Measurements from ENCODE around the gene RNF224. TPM values are rescaled to one million over a fixed set of nuclear protein-coding genes. Genes with fewer than 3 reads are reported as not detected.
A peak's percentile ranks its signal among the peaks of the same experiment; 100 is the strongest.

RNF224 gene
- total and polyA plus RNA-seq, 2 of the 13 experiments (the other 11 are each of a cell fraction or from before 2014, with no cell fraction given), result 0.09 TPM; not detected in 1

DNA sequence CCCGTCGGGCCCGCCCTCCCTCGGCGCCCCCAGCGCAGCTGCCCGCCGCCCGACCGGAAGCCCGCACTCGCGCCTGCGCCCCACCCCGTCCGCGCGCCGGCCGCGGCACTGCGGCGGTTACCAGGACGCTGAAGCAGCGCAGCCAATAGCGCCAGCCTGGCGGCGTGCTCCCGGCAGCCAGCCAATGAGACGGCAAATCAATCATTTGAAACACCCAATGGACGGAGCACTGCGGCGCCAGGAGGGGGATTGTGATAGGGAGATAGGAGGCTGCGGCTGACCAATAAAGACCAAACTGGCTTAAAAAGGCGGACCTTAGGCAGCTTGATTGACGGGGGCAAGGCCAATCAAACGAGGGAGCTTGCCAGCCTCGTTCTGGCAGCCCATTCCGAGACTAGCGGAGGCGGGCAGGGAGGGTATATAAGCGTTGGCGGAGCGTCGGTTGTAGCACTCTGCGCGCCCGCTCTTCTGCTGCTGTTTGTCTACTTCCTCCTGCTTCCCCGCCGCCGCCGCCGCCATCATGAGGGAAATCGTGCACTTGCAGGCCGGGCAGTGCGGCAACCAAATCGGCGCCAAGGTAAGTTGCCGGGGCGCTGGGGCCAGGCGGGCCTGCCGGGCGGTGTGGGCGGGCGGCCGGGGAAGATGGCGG lies 13.7 kb downstream of the RNF224 start, which contains the start of gene TUBB4B (continued):
- TF ChIP-seq SNAPC4 (CRISPR knock-in tag; IDR thresholded peaks at IDR 0.05) (no peak), ZNF891 (CRISPR knock-in tag; IDR thresholded peaks at IDR 0.05) (peak; percentile 81; the same call in 1 of the 2 replicates), HHEX (CRISPR knock-in tag; IDR thresholded peaks at IDR 0.05) (no peak), NFYB (CRISPR knock-in tag; IDR thresholded peaks at IDR 0.05) (peak; percentile 96), ZFP62 (CRISPR knock-in tag; IDR thresholded peaks at IDR 0.05) (0 out of 2 replicates have a peak, but pooled peaks have one; percentile 40), PCBP2 (optimal IDR thresholded peaks at IDR 0.05; ENCODE audit: low read depth, low read length, poor library complexity, severe bottlenecking) (no peak), FOXA3 (CRISPR knock-in tag; IDR thresholded peaks at IDR 0.05) (peak; percentile 50; the same call in 1 of the 2 replicates), ELF3 (CRISPR knock-in tag; IDR thresholded peaks at IDR 0.05) (peak; percentile 60; the same call in 1 of the 2 replicates), RBM39 (IDR thresholded peaks at IDR 0.05; ENCODE audit: low read depth, low read length, poor library complexity, severe bottlenecking) (peak; percentile 95), ZNF264 (CRISPR knock-in tag; IDR thresholded peaks at IDR 0.05) (no peak), FOSL1 (CRISPR knock-in tag; IDR thresholded peaks at IDR 0.05; ENCODE audit: borderline replicate concordance) (no peak), MXD3 (CRISPR knock-in tag; IDR thresholded peaks at IDR 0.05) (0 out of 2 replicates have a peak, but pooled peaks have one; percentile 26), ZNF546 (CRISPR knock-in tag; conservative IDR thresholded peaks at IDR 0.05) (no peak), ZNF34 (CRISPR knock-in tag; IDR thresholded peaks at IDR 0.05; ENCODE audit: borderline replicate concordance) (no peak), ZNF768 (CRISPR knock-in tag; IDR thresholded peaks at IDR 0.05) (peak; percentile 64; the same call in 1 of the 2 replicates), CEBPB (IDR thresholded peaks at IDR 0.05; ENCODE audit: borderline replicate concordance, low read depth, low read length) (no peak), FOXA1 (IDR thresholded peaks at IDR 0.05) (no peak), FOXA1 (CRISPR knock-in tag; IDR thresholded peaks at IDR 0.05) (peak; percentile 38; the same call in 1 of the 2 replicates), ZFP36L1 (CRISPR knock-in tag; IDR thresholded peaks at IDR 0.05) (no peak), ZNF263 (CRISPR knock-in tag; IDR thresholded peaks at IDR 0.05) (no peak; the same call in 1 of the 2 replicates), CCAR2 (optimal IDR thresholded peaks at IDR 0.05; ENCODE audit: low read depth, low read length) (no peak), ZNF777 (CRISPR knock-in tag; IDR thresholded peaks at IDR 0.05) (no peak; the same call in 1 of the 2 replicates)
- TF ChIP-seq, protein P1, sequence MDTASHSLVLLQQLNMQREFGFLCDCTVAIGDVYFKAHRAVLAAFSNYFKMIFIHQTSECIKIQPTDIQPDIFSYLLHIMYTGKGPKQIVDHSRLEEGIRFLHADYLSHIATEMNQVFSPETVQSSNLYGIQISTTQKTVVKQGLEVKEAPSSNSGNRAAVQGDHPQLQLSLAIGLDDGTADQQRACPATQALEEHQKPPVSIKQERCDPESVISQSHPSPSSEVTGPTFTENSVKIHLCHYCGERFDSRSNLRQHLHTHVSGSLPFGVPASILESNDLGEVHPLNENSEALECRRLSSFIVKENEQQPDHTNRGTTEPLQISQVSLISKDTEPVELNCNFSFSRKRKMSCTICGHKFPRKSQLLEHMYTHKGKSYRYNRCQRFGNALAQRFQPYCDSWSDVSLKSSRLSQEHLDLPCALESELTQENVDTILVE (CRISPR knock-in tag; IDR thresholded peaks at IDR 0.05), result no peak; the same call in 1 of the 2 replicates
- TF ChIP-seq, protein P2, sequence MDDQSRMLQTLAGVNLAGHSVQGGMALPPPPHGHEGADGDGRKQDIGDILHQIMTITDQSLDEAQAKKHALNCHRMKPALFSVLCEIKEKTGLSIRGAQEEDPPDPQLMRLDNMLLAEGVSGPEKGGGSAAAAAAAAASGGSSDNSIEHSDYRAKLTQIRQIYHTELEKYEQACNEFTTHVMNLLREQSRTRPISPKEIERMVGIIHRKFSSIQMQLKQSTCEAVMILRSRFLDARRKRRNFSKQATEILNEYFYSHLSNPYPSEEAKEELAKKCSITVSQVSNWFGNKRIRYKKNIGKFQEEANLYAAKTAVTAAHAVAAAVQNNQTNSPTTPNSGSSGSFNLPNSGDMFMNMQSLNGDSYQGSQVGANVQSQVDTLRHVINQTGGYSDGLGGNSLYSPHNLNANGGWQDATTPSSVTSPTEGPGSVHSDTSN (CRISPR knock-in tag; IDR thresholded peaks at IDR 0.05; ENCODE audit: borderline replicate concordance), result peak; percentile 93; the same call in 1 of the 2 replicates
